GM20000 (cell line): Measurements from ENCODE around the gene GRID1.

Experiments
- DNase-seq: peaks from one replicate; pipeline ENCODE4 v3.0.0; 2012; ENCODE audit warnings: low spot score
- CTCF ChIP-seq: IDR thresholded peaks from 2 replicates; pipeline ENCODE4 v1.5.1; 2012; ENCODE audit warnings: mild to moderate bottlenecking, control low read depth; ENCODE audit errors: extremely low read depth, missing control alignments

The GRID1 gene

DNA sequence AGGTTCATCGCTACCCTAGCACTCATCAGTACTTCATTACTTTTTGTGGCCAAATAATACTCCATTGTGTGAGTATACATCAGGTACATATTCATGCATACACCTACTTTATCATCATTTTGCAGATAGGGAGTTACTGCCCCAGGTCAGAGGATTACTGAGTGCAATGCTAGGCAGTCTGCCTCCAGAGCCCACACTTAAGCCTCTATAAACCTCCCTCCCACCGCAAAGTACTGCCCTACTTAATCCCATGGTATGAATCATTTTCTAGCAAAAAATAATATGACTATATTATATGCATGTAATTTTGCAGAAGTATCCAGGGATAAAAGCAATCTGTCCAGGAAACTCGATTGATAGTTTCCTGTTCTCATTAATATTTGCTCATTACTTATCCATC, 194.3 kb downstream of the GRID1 start:
- DNase-seq = no peak

GRCh38 chr10:86170255-86171108, 196.1 kb downstream of the GRID1 start:
- DNase-seq = peak; percentile 20

More for the DNA sequence above, 194.3 kb downstream of the GRID1 start:
- no peak for TF ChIP-seq CTCF

GRCh38 chr10:86169506-86170254, 196.9 kb downstream of the GRID1 start:
- no peak for DNase-seq
- TF ChIP-seq CTCF = no peak

More at GRCh38 chr10:86170255-86171108, 196.1 kb downstream of the GRID1 start:
- TF ChIP-seq CTCF = no peak

DNA sequence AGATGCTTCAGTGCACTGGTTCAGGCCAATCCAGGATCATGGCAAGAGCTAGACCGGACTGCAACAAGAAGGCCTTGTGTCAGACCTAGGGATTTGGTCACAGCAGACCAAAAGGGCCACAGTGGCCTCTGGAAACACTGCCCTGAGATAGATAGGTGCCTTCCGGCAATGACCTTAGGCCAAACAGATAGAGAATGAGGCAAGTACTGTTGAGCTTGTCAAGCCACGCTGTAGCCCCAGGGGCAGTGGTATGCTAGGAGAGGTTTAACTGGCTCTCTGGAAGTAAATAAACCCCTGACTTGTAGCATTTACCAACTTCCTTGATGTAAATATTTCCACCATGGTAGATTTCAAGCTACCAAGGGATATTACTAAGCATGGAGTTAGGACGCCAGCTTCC, 197.5 kb downstream of the GRID1 start:
- no peak for TF ChIP-seq CTCF
- DNase-seq = no peak

DNA sequence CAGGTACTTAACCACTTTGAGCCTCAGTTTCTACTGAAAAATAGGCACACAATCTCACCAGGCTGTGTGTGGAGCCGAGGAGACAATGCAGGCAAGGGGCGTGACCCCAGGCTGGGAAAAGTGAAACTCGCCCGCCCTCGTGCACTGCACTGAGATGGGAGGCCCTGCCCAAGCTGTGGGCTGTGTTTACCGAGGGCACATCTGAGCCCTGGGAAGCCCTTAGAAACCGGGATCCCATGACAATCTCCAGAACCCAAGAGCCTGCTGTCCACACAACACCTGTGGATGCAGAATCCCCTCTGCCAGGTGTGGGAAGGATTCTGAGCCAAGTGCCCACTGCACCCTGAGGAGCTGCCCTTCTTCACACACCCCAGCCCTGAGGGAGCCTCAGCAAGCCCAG, 198.3 kb downstream of the GRID1 start:
- DNase-seq = no peak

GRCh38 chr10:86167762-86168128, 198.8 kb downstream of the GRID1 start:
- DNase-seq = no peak
- no peak for TF ChIP-seq CTCF

More for the DNA sequence above, 198.3 kb downstream of the GRID1 start:
- TF ChIP-seq CTCF = no peak

DNA sequence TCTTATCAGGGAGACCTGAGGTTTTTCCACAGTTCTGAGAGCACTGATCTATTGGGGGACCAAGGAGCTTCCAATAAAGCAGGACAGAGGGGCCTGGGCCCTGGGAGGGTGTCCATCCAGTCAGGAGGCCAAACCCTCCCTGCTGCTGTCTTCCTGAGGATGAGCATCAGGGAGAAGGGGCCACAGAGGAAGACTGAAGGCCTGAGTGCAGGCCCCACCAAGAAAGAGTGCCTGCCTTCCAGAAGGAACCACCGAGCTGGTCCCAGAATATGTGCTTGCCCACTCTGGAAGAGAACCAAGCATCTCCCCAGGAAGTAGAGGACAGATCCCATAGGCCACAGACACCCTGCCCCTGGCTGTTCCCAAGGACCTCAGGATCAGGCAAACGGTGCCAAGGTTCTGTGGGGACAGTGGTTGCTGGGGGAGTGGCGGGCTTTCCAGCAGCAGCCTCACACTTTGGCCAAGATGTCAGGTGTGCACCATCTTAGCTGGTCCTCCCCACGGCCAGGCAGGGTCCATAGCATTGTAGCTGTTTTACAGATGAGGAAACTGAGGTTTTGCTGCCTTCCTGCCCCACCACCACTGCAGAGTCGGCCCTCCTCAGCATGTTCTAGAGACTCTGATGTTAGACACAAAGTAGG, 199.4 kb downstream of the GRID1 start:
- no peak for TF ChIP-seq CTCF
- DNase-seq = no peak
